Duodenal mucosa (tissue), 2 donors: ENCODE results near the gene CD164L2.
"Not testable (repeated sequence)": the region's sequence is repeated elsewhere in the genome, so short reads cannot be mapped to it uniquely, and the experiment has no call there.

ENCODE experiments used
- H3K27ac ChIP-seq: one replicate; pipeline ENCODE4 v1.7.0; 2013; ENCODE audit warnings: low read depth, low read length
- H3K27me3 ChIP-seq, 2 donors: one replicate each; pipeline ENCODE4 v1.7.0; 2013; ENCODE audit warnings: low read length in 2 of 2, control low read depth in 1 of 2; ENCODE audit not compliant: insufficient read depth in 2 of 2, control insufficient read depth in 1 of 2
- H3K36me3 ChIP-seq, 2 donors: one replicate each; pipeline ENCODE4 v1.7.0; 2013; ENCODE audit warnings: low read length in 2 of 2, control low read depth in 1 of 2; ENCODE audit not compliant: insufficient read depth in 2 of 2, control insufficient read depth in 1 of 2
- H3K4me1 ChIP-seq, 2 donors: one replicate each; pipeline ENCODE4 v1.7.0; 2013; ENCODE audit warnings: low read length in 2 of 2, control low read depth in 1 of 2; ENCODE audit not compliant: insufficient read depth in 2 of 2, control insufficient read depth in 1 of 2
- H3K4me3 ChIP-seq, 2 donors: one replicate each; pipeline ENCODE4 v1.7.0; 2013; ENCODE audit warnings: low read length in 2 of 2, low read depth in 1 of 2
- H3K9ac ChIP-seq, 2 donors: one replicate each; pipeline ENCODE4 v1.7.0; 2013; ENCODE audit warnings: low read length in 2 of 2, low read depth in 1 of 2
- H3K9me3 ChIP-seq, 2 donors: one replicate each; pipeline ENCODE4 v1.7.0; 2013; ENCODE audit warnings: low read length in 2 of 2, control low read depth in 1 of 2; ENCODE audit not compliant: control insufficient read depth in 1 of 2

The CD164L2 gene

DNA sequence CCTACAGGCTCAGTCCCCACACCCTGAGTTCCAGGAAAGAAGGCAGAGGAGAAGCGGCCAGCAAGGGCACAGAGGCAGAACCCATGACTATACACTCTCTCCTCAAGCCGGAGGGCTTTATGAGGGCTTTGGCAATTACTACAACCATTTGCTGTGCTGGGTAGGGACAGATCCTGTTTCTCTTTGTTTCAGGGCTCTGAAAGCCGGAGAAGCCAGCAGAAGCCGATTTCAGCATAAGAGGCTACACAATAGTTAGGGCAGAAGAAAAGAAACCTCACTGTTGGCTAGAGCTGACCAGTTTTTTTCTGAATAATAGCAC lies 23.2 kb upstream of the CD164L2 start:
- Histone ChIP-seq H3K4me3 (no peak overlapping the region), H3K9me3 (no peaks in the 10 kb centered on the region), H3K4me1 (peaks cover 9 to 19% of the 10 kb centered on the region in 2 donors), H3K27ac (no peak overlapping the region), H3K36me3 (peaks cover 27 to 65% of the 10 kb centered on the region in 2 donors), H3K9ac (no peak overlapping the region), H3K27me3 (no peaks in the 10 kb centered on the region)

- H3K27me3 ChIP-seq, H3K27ac ChIP-seq, H3K9me3 ChIP-seq, H3K4me3 ChIP-seq, H3K9ac ChIP-seq: not testable (repeated sequence)
- Histone ChIP-seq H3K4me1 (peaks cover 9 to 19% of the 10 kb centered on the region in 2 donors), H3K36me3 (peaks cover 22 to 59% of the 10 kb centered on the region in 2 donors)
Measured at GRCh38 chr1:27405598-27406361, 22.6 kb upstream of the CD164L2 start.

DNA sequence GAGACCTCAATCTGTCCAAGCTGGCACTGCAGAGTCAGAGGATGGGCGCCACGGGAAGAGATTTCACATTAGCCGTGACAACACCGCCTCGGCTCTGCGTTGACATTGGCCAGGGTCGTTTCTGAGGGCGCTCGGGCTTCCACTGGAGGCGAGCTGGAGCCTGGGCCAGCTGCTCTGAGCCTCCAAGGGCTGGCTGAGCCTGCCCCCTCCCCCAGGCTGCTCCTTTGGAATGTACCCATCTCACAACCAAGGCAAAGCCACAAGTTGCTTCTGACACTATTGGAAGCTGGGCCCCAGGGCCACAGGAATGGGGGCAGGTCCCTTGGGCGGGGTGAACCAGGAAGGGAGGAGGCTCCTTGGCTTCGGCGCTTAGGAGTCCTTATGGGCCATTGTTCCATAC lies 21.9 kb upstream of the CD164L2 start:
- Histone ChIP-seq H3K9me3 (no peaks in the 10 kb centered on the region), H3K4me1 (peaks cover 9 to 19% of the 10 kb centered on the region in 2 donors), H3K36me3 (peaks cover 17 to 52% of the 10 kb centered on the region in 2 donors), H3K27ac (no peak overlapping the region), H3K9ac (no peak overlapping the region), H3K27me3 (no peaks in the 10 kb centered on the region), H3K4me3 (no peak overlapping the region)

DNA sequence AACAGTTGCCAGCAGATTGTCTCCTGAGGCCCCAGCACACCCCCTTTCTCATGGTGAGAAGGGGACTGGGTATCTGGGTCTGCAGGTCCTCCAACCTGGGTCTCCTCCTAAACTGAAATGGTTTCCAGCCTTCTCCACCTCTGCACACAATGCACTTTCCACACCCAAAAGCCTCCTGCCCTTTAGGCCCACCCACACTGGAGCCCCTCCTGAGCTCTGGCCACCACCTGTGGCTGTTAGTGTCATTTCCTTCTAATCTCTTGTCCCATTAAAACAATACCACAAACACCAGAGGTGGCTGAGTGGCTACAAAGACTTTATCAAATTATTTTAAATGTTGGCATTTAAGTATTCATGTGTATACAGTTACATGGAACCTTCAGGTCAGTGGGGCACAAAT lies 20.8 kb upstream of the CD164L2 start:
- H3K4me3 ChIP-seq = no peak overlapping the region
- H3K4me1 ChIP-seq = peaks cover 9 to 19% of the 10 kb centered on the region in 2 donors
- no peak overlapping the region for H3K9ac ChIP-seq
- H3K9me3 ChIP-seq = no peaks in the 10 kb centered on the region
- H3K27me3 ChIP-seq = no peaks in the 10 kb centered on the region
- H3K27ac ChIP-seq = no peak overlapping the region
- H3K36me3 ChIP-seq = peaks cover 14 to 41% of the 10 kb centered on the region in 2 donors

DNA sequence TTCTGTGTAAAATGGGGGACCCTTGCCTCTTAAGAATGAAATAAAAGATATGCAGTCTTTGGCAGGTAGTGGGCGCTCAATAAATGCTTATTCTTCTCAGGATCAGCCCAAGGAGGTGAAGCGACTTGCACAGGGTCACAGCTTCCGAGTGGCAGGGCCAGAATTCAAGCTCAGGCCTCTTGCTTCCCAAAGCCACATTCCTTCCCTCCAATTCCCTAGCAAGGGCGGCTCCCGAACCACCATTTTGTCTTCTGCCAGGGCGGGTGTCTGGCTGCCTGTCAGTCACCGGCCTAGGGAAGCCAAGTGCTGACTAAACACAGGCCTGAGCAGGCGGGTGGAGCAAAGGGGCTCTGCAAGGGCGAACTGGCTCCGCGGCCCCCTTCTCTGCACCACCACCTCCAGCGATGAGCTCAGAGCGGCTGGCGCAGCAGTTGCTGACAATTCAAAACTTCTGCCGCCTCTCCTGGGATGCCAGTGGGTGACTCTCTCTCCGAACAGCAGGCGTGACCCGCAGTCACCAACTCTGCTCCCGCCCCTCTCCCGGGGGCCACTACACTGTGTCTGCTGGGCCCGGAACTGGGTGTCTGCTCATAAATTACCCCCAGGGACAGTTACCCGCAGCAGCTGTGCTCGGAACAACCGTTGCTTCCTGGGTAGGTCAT lies 20.1 kb upstream of the CD164L2 start:
- peak overlapping the region in 1 of 2 donors; percentile 20 for H3K9ac ChIP-seq
- H3K4me3 ChIP-seq = peak overlapping the region in 1 of 2 donors; percentile 11
- no peaks in the 10 kb centered on the region for H3K9me3 ChIP-seq
- H3K27me3 ChIP-seq = no peaks in the 10 kb centered on the region
- no peak overlapping the region for H3K27ac ChIP-seq
- peaks cover 14 to 34% of the 10 kb centered on the region in 2 donors for H3K36me3 ChIP-seq
- peaks cover 9 to 19% of the 10 kb centered on the region in 2 donors for H3K4me1 ChIP-seq

GRCh38 chr1:27402349-27402754 lies 19.2 kb upstream of the CD164L2 start:
- Histone ChIP-seq H3K4me3 (no peak overlapping the region), H3K27ac (no peak overlapping the region), H3K27me3 (no peaks in the 10 kb centered on the region), H3K4me1 (peaks cover 9 to 19% of the 10 kb centered on the region in 2 donors), H3K36me3 (peaks cover 8 to 26% of the 10 kb centered on the region in 2 donors), H3K9ac (peak overlapping the region in 1 of 2 donors; percentile 20), H3K9me3 (no peaks in the 10 kb centered on the region)

DNA sequence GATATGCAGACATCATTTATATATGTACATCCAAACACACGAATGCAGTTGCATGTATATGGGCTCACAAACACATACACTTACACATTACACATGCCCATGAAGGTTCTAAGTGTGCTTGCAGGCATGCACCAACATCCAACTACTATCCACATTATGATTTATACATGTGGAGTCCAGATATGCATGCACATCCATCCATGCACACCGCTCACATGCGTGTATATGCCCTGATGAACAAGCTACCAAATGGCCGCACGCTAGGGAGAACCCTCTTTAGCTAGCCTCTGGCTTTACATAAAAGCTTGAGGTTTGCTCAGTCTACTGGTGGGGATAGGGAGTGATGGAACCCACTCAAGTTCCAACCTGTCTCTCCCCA lies 17.8 kb upstream of the CD164L2 start:
- H3K36me3 ChIP-seq = peaks cover 4 to 13% of the 10 kb centered on the region in 2 donors
- H3K9ac ChIP-seq = no peak overlapping the region
- no peak overlapping the region for H3K27ac ChIP-seq
- H3K4me3 ChIP-seq = no peak overlapping the region
- H3K27me3 ChIP-seq = no peaks in the 10 kb centered on the region
- H3K4me1 ChIP-seq = peaks cover 9 to 19% of the 10 kb centered on the region in 2 donors
- no peaks in the 10 kb centered on the region for H3K9me3 ChIP-seq

- H3K9ac ChIP-seq = no peak overlapping the region
Measured at GRCh38 chr1:27400082-27400962, 17.2 kb upstream of the CD164L2 start.

DNA sequence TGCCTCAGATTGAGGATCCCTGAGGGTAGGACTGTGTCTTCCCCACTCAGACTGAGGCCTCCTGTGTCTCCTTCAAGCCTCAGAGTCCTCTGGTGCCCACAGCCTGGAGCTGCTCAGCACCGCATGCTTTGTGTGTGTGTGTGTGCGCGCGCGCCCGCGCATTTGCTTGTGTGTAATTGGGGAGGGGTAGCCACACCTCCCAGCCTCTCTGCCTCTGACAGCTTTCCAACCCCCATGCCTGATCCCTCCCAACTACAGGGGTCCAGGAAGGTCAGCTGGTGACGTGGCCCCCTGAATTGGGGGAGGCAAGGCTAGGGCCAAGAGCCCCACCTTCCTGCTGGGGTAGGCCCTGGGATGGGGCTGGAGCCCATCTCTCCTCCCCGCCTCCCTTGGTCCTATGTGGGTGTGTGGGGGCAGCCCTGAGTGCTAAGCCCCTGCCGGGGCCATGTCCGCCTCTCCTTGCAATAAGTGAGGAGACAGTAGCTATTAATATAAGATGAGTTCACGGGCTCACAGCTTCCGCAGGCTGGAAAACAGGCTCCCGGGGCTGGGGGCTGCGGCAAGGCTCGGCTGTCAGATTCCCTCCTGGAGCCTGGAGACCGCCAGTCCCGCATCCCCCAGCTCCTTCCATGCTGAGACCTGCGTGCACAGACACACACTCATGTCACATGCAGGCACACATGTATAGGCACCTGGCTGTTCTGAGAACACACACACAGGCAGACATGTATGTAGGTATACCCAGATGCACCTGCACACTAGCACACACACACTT lies 16.3 kb upstream of the CD164L2 start:
- Histone ChIP-seq H3K4me3 (no peak overlapping the region), H3K9ac (no peak overlapping the region), H3K27me3 (no peaks in the 10 kb centered on the region), H3K36me3 (peaks cover 3 to 7% of the 10 kb centered on the region in 2 donors), H3K9me3 (no peaks in the 10 kb centered on the region), H3K27ac (no peak overlapping the region), H3K4me1 (peaks cover 9 to 19% of the 10 kb centered on the region in 2 donors)

More at GRCh38 chr1:27400082-27400962, 17.2 kb upstream of the CD164L2 start:
- Histone ChIP-seq H3K27ac (no peak overlapping the region), H3K4me1 (peaks cover 9 to 19% of the 10 kb centered on the region in 2 donors), H3K9me3 (no peaks in the 10 kb centered on the region), H3K27me3 (no peaks in the 10 kb centered on the region), H3K36me3 (peaks cover 4 to 13% of the 10 kb centered on the region in 2 donors), H3K4me3 (no peak overlapping the region)
